Measurements from ENCODE around the gene TGFB2.
A peak's percentile ranks its signal among the peaks of the same experiment; 100 is the strongest.

Gene TGFB2

DNA sequence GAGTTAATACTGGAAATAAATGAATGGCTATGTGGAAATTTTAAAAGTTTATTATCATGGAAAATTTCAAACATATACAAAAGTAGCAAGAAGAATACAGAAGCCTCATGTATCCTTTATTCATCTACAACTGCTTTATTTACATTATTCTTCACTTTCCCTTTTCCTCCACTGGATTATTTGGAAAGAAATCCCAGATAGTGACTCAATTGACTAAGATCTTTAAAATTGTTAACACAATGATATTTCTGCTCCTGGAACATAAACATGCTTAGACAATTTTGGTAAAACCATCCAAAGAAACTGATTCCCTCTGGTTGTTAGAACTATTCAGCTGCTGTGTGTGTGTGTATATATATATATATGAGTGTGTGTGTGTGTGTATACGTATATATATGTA, 116.2 kb downstream of the TGFB2 start:
- no peak for DNase-seq

DNA sequence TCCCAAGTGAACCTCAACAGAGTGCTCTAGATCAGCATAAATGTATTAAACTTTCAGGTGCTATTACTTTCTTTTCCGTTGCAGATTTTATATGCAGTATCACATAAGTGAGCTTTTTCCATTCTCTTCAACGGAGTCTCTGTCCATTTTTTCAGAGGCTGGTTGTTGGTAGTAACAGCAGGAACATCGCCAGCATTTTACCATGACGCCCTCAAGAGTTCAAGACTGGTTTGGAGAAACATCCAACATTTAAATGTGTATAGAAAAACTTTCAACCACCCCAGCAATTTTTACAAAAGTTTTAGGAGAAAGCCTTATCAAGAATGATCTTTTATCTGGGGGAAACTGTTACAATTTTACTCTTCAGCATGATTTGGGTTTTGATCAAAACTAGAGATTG, 117.0 kb downstream of the TGFB2 start:
- no peak for DNase-seq

GRCh38 chr1:218462587-218462986, 117.5 kb downstream of the TGFB2 start:
- no peak for DNase-seq

DNA sequence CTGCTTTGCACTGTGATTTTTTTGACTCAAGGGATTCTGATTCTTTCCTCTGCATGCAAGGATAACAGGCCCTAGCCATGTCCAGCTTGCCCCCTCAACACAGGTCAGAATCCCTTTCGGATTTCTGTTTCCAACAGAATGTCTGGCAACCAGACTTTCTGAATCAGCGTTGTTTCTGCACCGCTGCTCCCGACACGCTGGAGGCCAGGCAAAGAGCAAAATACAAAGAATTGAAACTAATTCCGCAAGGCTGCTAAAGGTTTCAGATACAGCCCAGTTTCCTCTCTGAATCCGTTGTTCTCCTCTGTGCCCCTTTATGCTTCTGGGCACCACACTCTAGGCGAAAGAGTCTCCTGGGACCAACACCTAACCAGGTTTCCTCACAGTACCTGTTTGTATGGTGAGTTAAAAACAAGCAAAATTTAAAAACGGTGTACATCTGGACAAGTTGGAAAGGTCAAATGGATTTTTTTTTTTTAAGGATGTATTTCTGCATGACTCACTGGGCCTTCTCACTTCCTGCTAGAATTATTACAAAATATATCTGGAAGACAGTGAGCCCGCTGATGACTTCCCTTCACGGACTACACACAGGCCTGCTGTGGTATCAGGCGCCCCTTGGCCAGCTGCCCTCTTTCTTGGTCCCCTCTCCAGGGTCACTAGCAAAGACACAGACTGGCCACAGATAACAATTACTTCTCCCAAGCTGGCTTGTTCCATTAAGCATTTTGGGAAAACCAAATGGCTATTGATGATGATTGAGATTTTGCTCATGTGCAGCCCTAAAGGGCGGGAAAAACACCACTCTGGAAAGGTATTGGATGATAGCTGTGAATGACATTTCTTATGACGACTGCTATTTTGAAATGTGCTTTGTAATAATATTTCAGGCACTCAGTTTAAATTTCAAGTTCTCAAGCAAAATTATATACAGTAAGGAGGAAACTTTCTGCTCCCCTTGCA, 118.3 kb downstream of the TGFB2 start:
- DNase-seq: peak in 15 of 56 donors; percentile 2 to 42 (median 12)

DNA sequence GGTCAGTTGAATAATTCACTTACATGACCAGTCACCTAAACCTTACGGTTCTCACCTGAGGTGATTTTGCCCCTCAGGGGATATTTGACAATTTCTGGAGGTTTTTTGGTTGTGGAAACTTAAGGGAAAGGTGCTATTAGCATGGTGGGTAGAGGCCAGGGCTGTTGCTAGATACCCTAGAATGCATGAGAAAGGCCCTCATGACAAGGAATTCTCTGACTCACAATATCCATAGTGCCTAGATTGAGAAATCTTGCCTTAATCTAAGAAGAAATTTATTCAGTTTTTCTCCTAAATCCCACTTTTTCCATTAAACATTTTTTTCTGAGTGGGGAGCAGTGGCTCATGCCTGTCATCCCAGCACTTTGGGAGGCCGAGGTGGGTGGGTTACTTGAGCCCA, 119.7 kb downstream of the TGFB2 start:
- DNase-seq: no peak

GRCh38 chr1:218466341-218467010, 121.3 kb downstream of the TGFB2 start:
- no peak for DNase-seq

DNA sequence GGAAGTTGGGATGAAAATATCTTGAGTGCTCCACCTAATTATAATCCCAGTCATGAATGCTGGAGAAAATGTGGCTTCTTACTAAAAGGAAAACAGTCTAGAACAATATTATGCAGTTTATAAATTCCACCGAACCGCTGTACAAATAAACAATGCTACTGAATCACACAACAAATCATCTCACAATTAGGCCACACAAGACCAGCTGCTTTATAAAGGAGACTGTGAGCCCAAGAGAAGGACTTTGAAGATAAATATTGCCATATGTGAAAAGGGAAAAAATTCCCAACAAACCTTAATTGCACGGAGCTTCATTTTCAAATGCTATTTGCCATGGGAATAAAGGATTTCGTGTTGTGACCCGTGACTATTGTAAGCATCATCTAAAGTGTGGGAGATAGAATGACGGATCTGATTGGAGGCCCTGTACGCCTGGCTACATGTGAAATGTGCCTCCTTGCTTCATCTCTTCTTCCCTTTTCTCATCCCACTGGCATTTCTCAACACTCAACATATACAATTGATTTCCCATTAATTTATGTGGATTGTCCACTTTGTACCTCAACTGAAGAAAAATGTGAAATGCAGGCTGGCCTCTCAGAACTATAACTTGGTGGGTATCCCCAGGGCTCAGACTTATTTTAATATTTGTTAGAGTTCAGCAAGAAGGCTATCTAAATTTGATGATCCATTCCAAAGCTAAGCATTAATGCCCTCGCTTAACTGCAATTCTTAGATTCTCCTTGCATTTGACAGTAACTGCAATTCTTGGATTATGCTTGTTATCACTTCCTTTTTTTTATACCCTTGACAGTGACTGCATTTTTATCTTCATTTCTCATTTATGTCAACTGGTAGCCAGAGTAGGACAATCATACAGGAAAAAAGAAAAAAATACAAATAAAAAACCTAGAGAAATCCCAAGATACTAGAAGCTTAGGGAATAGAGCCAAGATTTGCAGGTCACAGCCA, 122.3 kb downstream of the TGFB2 start:
- DNase-seq: peak in 1 of 56 donors; percentile 10

GRCh38 chr1:218468711-218469110, 123.6 kb downstream of the TGFB2 start:
- DNase-seq: no peak

- DNase-seq: no peak
Measured at GRCh38 chr1:218472885-218473284, 127.7 kb downstream of the TGFB2 start.

DNA sequence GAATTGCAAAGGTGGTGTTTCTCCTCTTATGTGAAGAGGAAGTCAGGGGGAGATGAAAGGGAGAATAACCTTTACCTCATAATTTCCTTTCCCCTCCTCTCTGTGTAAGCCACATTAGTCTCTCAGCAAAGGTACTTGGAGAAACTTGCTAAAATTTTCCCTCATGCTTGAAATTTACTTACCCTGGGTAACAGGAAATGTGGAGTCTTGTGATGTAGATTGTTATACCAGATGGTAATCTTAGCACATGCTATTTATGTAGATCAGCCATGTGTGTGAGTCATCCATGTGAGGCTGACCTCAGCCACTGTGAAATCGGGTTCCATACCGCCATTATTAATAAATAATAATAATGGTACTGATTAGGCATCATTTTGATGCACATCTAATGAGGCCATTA, 128.4 kb downstream of the TGFB2 start:
- no peak for DNase-seq

DNA sequence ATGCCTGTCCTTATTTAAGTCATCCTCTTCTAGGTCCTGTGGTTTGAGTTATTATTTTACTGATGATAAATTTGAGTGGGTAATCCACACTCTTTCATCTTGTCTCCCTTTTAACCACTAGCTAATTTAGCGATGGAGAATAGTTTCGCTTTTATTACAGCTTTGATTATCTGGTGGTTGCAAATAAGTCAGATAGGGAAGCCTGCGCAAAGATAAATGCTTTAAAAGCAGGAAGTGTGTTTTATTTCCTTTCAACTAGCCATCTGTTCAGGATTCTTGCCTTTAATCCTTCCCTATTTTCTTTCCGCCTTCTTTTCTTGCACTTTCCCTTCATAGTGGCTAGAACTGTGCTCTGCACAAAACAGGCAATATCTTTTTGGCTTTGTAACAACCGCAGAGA, 129.0 kb downstream of the TGFB2 start:
- no peak for DNase-seq

- DNase-seq: no peak
Measured at GRCh38 chr1:218475275-218475674, 130.1 kb downstream of the TGFB2 start.

DNA sequence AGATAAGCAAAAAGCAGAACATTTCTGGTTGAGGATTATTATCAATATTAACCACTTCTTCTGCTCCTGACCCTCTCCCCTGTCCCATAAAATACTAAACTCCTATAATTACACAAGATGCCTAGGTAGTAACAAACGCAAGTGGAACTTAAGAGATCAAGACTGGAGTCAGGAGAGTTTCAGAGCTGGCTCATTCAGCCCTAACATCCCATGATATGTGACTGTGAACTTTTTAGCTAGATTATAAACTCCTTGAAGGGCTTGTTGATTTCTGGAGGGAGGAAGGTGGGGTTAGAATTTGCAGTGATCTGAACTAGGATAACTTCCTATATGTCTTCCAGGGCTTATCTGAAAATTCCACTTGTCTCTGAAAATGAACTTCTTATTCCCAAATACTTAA, 130.6 kb downstream of the TGFB2 start:
- no peak for DNase-seq

DNA sequence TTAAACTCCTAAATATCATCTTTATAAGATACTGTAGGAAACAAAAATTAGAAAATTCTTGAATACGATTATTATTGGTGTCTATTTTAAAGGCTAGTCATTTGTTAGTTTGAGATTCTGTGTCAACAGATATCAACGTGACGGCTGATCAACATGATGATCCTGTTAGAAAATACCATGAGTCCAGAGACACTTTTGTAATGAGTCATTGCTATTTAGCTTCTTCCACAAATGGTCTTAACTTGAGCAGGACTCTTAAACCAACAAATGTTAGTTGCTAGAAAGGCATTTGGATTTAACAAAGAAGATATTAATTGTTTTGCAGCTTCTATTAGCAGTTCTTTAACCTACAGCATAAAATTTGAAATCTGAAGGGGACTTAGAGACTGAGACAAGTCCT, 131.2 kb downstream of the TGFB2 start:
- DNase-seq: no peak

GRCh38 chr1:218478336-218478735, 133.2 kb downstream of the TGFB2 start:
- no peak for DNase-seq

DNA sequence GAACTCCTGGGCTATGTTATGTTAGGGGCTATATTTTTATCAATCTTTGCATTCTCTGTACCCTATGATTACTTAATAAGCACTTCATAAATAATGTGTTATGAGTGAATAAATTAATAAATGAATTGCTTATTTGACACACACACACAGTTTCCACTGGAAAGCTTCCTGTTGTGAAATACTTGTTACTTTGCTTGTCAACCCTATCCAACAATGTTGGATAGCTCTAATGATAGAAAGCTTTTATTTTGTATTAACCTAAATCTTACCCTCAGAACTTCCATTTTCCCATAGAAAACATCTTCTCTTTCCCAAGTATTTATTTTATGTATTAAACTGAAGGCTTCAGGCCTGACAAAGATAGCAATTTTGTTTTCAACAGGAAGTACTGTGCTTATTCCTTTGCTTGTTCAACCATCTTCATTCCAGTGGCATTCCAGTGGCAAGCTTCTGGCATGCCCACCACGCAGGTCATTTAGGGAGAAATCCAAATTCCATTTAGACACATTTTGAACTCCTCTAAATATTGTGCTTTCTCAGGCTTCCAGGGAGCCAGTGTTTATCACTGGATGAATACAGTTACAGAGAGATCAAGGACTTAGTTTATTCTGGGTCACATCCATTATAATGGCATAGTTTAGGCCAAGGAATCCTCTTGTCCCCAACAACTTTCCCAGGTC, 134.4 kb downstream of the TGFB2 start:
- no peak for DNase-seq

GRCh38 chr1:218480137-218480536, 135.0 kb downstream of the TGFB2 start:
- no peak for DNase-seq

DNA sequence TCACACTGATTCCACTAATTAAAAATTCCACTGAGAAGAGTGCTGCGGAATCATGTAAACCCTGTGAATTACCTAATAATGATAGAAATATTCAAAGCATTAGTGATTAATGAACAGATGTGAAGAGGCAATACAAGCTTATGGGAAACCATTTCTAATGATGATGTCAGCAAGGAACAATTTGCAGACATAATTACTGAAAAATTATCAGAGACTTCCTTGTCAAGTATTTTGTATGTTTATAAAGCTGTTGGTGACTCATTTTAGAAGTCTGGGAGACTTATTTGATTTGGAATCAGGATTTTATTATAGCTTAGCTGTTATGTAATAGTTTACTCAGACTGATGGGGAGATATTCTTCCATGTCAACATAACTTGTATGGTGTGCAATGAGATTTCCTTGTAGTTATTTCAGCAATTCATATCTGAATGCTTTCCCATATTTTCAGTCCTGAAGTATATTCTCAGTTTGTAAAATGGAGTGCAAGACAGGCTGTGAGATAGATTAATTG, 135.5 kb downstream of the TGFB2 start:
- no peak for DNase-seq

DNA sequence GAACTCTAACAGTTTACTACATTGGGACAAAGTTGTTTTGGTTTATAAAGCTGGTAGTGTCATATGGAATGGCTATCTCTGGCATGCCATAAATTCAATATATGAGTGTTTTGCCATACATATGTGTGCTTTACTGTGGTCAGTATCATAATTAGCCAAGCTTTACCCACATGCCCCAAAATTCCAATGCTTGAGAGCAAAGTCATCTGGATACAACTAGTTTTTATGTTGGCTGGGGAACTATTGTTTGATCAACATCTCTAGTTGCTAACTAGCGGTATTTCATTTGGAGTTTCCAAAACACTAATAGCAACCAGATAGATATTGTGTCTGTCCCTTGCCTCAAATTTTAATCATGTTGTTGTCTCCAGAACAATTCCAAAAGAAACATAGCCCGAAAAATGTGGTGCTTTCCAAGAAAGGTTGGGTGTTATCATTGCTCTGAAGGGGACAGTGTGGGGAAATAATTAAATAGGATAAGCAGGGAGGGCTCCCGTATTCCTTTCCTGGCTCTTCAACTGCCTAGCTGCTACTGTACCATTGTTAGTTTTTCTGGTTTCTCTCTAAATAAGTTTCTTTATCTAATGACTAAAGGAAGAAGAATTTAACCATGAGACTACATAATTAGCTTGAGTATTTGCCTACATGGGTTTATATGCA, 136.1 kb downstream of the TGFB2 start:
- no peak for DNase-seq

GRCh38 chr1:218482683-218483082, 137.5 kb downstream of the TGFB2 start:
- DNase-seq: no peak
